HepG2 (cell line): Measurements from ENCODE around the gene ARRDC3. TPM values are rescaled to one million over a fixed set of nuclear protein-coding genes. Genes with fewer than 3 reads are reported as not detected.

Experiments
- CEBPG ChIP-seq: IDR thresholded peaks from 2 replicates; pipeline ENCODE4 v1.6.1; 2016
- E2F1 ChIP-seq: sonication (generic); formaldehyde crosslinking; IDR thresholded peaks from 2 replicates; pipeline ENCODE4 v1.5.0; 2020; ENCODE audit warnings: missing genetic modification reagents
- FOXO1 ChIP-seq: sonication (generic); formaldehyde crosslinking; IDR thresholded peaks from 2 replicates; pipeline ENCODE4 v1.4.0; 2020; ENCODE audit warnings: missing genetic modification reagents
- GABPA ChIP-seq, 2 experiments: IDR thresholded peaks; 2 replicates each; pipeline ENCODE4 v1.6.1; 2011 to 2016; ENCODE audit warnings: low read depth in 2 of 2, low read length in 1 of 2, missing biosample characterization in 1 of 2, missing genetic modification characterization in 1 of 2
- GATAD2A ChIP-seq: IDR thresholded peaks from 2 replicates; pipeline ENCODE4 v1.6.1; 2016
- HNF4A ChIP-seq: sonication (generic); formaldehyde crosslinking; IDR thresholded peaks from 2 replicates; pipeline ENCODE4 v1.4.0; 2020; ENCODE audit warnings: missing genetic modification reagents
- HNRNPL ChIP-seq: fragments of 200-400 bp; formaldehyde crosslinking; IDR thresholded peaks from 2 replicates; pipeline ENCODE4 v1.6.1; 2017; ENCODE audit warnings: mild to moderate bottlenecking, low read depth, low read length
- MAFK ChIP-seq, 2 experiments: IDR thresholded peaks in 1 of 2; conservative IDR thresholded peaks in 1 of 2; 2 replicates each; pipeline ENCODE4 v1.6.1; 2011; ENCODE audit warnings: improper control_type of control experiment in 2 of 2, low read length in 2 of 2
- NCOA2 ChIP-seq: sonication (generic); formaldehyde crosslinking; IDR thresholded peaks from 2 replicates; pipeline ENCODE4 v1.8.0; 2022; ENCODE audit warnings: inconsistent platforms
- REPIN1 ChIP-seq: sonication (generic); formaldehyde crosslinking; IDR thresholded peaks from 2 replicates; pipeline ENCODE4 v1.8.0; 2022; ENCODE audit warnings: missing genetic modification reagents, low read depth, mild to moderate bottlenecking, borderline replicate concordance
- RFX3 ChIP-seq: IDR thresholded peaks from 2 replicates; pipeline ENCODE4 v1.6.1; 2016; ENCODE audit warnings: missing biosample characterization, missing genetic modification reagents
- RXRB ChIP-seq: IDR thresholded peaks from 2 replicates; pipeline ENCODE4 v1.6.1; 2016; ENCODE audit warnings: borderline replicate concordance, missing genetic modification reagents, missing compliant biosample characterization
- SAFB2 ChIP-seq: sonication (generic); formaldehyde crosslinking; IDR thresholded peaks from 2 replicates; pipeline ENCODE4 v1.5.1; 2020; ENCODE audit warnings: missing genetic modification reagents, low read depth, mild to moderate bottlenecking, borderline replicate concordance
- SALL1 ChIP-seq: sonication (generic); formaldehyde crosslinking; IDR thresholded peaks from 2 replicates; pipeline ENCODE4 v1.8.0; 2022; ENCODE audit warnings: mild to moderate bottlenecking, missing genetic modification reagents
- SMAD3 ChIP-seq: sonication (generic); formaldehyde crosslinking; IDR thresholded peaks from 2 replicates; pipeline ENCODE4 v1.4.0; 2020; ENCODE audit warnings: missing genetic modification reagents
- SMC3 ChIP-seq: IDR thresholded peaks from 2 replicates; pipeline ENCODE4 v1.6.1; 2011; ENCODE audit warnings: low read length, improper control_type of control experiment
- ZBTB2 ChIP-seq: sonication (generic); formaldehyde crosslinking; IDR thresholded peaks from 2 replicates; pipeline ENCODE4 v1.8.0; 2022; ENCODE audit warnings: low read depth, missing genetic modification reagents
- ZFP36 ChIP-seq: fragments of 150-350 bp; IDR thresholded peaks from 2 replicates; pipeline ENCODE4 v1.6.1; 2018; ENCODE audit warnings: borderline replicate concordance, low read length, low read depth; ENCODE audit not compliant: partially characterized antibody
- ZNF777 ChIP-seq: sonication (generic); formaldehyde crosslinking; IDR thresholded peaks from 2 replicates; pipeline ENCODE4 v1.4.0; 2020; ENCODE audit warnings: missing genetic modification reagents
- polyA plus RNA-seq, 8 experiments: library from polyadenylated mRNA; depleted of rRNA in 3 of 8; stranded (reverse) in 7 of 8; unstranded in 1 of 8; fragments of >200 nt; fragmentation: Illumina TruSeq in 4 of 8; extraction: Trizol in 4 of 8; gene quantifications; 2 replicates each; pipeline versions ENCODE4 v1.2.1 to v1.2.3, GENCODE V29; 2011 to 2016; ENCODE audit warnings: low read depth in 4 of 8, missing spikeins in 1 of 8, mixed read lengths in 1 of 8; ENCODE audit not compliant: insufficient read depth in 1 of 8
- total RNA-seq, 5 experiments: library from RNA; depleted of rRNA; stranded (reverse); fragments of >200 nt; fragmentation: Illumina TruSeq; extraction: Trizol; gene quantifications; 2 replicates each; pipeline ENCODE4 v1.2.3, GENCODE V29; 2016; ENCODE audit warnings: low read depth in 1 of 5
- TF ChIP-seq, protein P1 (sequence below): sonication (generic); formaldehyde crosslinking; IDR thresholded peaks from 2 replicates; pipeline ENCODE4 v1.4.0; 2020; ENCODE audit warnings: mild to moderate bottlenecking, low read depth, missing genetic modification reagents
- TF ChIP-seq, protein P2 (sequence below): sonication (generic); formaldehyde crosslinking; IDR thresholded peaks from 2 replicates; pipeline ENCODE4 v1.4.0; 2020; ENCODE audit warnings: missing genetic modification reagents
- TF ChIP-seq, protein P3 (sequence below): IDR thresholded peaks from 2 replicates; pipeline ENCODE4 v1.6.1; 2012; ENCODE audit warnings: low read depth, low read length, improper control_type of control experiment

The ARRDC3 gene
- total and polyA plus RNA-seq, 2 of the 13 experiments (the other 11 are each of a cell fraction or from before 2014, with no cell fraction given) = 3.4 to 24.4 TPM

DNA sequence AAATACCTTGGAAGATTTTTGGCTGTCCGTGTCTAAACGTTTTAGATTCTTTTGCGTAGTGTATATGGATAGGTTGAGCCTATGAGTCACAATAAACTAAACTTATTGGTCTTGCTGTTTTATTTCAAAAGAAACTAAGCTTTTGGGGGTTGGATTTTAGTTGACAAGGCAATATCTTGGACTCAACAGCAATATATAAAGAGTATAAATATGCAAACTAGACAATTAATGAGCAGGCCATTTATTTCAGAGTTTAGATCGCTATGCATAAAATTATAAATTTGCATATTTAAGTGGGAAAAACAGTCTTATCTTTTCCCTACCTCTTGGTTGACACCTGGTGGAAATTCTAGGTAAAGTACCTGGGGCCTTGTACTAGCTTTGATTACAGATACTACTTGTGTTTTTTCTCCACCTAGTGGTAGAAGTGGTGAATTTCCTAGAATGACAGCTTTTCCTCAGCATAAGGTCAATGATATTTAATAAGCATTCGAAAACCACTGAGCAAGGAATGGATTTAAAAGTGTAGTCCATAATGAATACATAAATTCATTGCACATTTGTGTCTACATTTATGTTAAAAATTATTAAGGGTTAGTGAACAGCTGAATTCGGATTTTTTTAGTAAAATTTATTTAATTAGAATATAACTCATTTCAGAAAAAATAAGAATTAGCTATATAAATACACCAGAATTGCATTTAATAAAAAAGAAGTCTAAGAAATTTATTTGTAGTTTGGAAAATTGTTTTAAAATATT, 1.7 kb upstream of the ARRDC3 start (continued):
- TF ChIP-seq, protein P1, sequence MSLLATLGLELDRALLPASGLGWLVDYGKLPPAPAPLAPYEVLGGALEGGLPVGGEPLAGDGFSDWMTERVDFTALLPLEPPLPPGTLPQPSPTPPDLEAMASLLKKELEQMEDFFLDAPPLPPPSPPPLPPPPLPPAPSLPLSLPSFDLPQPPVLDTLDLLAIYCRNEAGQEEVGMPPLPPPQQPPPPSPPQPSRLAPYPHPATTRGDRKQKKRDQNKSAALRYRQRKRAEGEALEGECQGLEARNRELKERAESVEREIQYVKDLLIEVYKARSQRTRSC (CRISPR knock-in tag) = no peak
- TF ChIP-seq RXRB (CRISPR knock-in tag) (peak; percentile 34; the same call in 1 of the 2 replicates), MAFK (conservative IDR thresholded peaks at IDR 0.05 in 1 of 2, IDR thresholded peaks at IDR 0.05 in 1 of 2; ENCODE audit: low read length in 2 of 2) (peak; percentile 87 to 91), REPIN1 (CRISPR knock-in tag) (no peak), FOXO1 (CRISPR knock-in tag) (no peak), GABPA (IDR thresholded peaks at IDR 0.05; ENCODE audit: low read depth, low read length) (no peak), GABPA (CRISPR knock-in tag; IDR thresholded peaks at IDR 0.05; ENCODE audit: low read depth) (no peak), HNRNPL (no peak), GATAD2A (peak; percentile 63), ZBTB2 (CRISPR knock-in tag) (no peak), SALL1 (CRISPR knock-in tag) (no peak), E2F1 (no peak), ZNF777 (no peak), SMC3 (peak; percentile 99), CEBPG (CRISPR knock-in tag) (0 out of 2 replicates have a peak, but pooled peaks have one; percentile 10), RFX3 (no peak), SAFB2 (CRISPR knock-in tag) (no peak), NCOA2 (CRISPR knock-in tag) (no peak), SMAD3 (CRISPR knock-in tag) (0 out of 2 replicates have a peak, but pooled peaks have one; percentile 22), HNF4A (CRISPR knock-in tag) (no peak), ZFP36 (no peak)
- TF ChIP-seq, protein P2, sequence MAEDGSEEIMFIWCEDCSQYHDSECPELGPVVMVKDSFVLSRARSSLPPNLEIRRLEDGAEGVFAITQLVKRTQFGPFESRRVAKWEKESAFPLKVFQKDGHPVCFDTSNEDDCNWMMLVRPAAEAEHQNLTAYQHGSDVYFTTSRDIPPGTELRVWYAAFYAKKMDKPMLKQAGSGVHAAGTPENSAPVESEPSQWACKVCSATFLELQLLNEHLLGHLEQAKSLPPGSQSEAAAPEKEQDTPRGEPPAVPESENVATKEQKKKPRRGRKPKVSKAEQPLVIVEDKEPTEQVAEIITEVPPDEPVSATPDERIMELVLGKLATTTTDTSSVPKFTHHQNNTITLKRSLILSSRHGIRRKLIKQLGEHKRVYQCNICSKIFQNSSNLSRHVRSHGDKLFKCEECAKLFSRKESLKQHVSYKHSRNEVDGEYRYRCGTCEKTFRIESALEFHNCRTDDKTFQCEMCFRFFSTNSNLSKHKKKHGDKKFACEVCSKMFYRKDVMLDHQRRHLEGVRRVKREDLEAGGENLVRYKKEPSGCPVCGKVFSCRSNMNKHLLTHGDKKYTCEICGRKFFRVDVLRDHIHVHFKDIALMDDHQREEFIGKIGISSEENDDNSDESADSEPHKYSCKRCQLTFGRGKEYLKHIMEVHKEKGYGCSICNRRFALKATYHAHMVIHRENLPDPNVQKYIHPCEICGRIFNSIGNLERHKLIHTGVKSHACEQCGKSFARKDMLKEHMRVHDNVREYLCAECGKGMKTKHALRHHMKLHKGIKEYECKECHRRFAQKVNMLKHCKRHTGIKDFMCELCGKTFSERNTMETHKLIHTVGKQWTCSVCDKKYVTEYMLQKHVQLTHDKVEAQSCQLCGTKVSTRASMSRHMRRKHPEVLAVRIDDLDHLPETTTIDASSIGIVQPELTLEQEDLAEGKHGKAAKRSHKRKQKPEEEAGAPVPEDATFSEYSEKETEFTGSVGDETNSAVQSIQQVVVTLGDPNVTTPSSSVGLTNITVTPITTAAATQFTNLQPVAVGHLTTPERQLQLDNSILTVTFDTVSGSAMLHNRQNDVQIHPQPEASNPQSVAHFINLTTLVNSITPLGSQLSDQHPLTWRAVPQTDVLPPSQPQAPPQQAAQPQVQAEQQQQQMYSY (CRISPR knock-in tag) = no peak
- TF ChIP-seq, protein P3, sequence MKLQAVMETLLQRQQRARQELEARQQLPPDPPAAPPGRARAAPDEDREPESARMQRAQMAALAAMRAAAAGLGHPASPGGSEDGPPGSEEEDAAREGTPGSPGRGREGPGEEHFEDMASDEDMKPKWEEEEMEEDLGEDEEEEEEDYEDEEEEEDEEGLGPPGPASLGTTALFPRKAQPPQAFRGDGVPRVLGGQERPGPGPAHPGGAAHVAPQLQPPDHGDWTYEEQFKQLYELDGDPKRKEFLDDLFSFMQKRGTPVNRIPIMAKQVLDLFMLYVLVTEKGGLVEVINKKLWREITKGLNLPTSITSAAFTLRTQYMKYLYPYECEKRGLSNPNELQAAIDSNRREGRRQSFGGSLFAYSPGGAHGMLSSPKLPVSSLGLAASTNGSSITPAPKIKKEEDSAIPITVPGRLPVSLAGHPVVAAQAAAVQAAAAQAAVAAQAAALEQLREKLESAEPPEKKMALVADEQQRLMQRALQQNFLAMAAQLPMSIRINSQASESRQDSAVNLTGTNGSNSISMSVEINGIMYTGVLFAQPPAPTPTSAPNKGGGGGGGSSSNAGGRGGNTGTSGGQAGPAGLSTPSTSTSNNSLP = peak; percentile 89
